K562 (cell line): Measurements from ENCODE around the gene LY6G6D. TPM values are rescaled to one million over a fixed set of nuclear protein-coding genes. Genes with fewer than 3 reads are reported as not detected.

ENCODE experiments used
- ARNT ChIP-seq, 2 experiments: fragments of 450-650 bp; IDR thresholded peaks; 2 replicates each; pipeline ENCODE4 v1.6.1; 2016; ENCODE audit warnings: mild to moderate bottlenecking in 1 of 2
- ATF1 ChIP-seq, 2 experiments: fragments of 450-650 bp in 1 of 2; IDR thresholded peaks; 2 replicates each; pipeline ENCODE4 v1.6.1; 2016; ENCODE audit warnings: missing compliant biosample characterization in 1 of 2, missing genetic modification characterization in 1 of 2
- BRF2 ChIP-seq: IDR thresholded peaks from 3 replicates; pipeline ENCODE4 v1.6.1; 2011; ENCODE audit warnings: borderline replicate concordance, mild to moderate bottlenecking; ENCODE audit not compliant: insufficient read length, insufficient read depth
- ESRRA ChIP-seq: fragments of 450-650 bp; IDR thresholded peaks from 2 replicates; pipeline ENCODE4 v1.6.1; 2014; ENCODE audit warnings: low read depth, mild to moderate bottlenecking, moderate library complexity, borderline replicate concordance
- FOXP4 ChIP-seq: sonication (generic); formaldehyde crosslinking; IDR thresholded peaks from 2 replicates; pipeline ENCODE4 v1.8.0; 2022; ENCODE audit warnings: mild to moderate bottlenecking, missing genetic modification reagents, borderline replicate concordance
- KAT8 ChIP-seq: fragments of 450-650 bp; IDR thresholded peaks from 2 replicates; pipeline ENCODE4 v1.6.1; 2016; ENCODE audit warnings: low read depth, mild to moderate bottlenecking
- KDM1A ChIP-seq, 2 experiments: fragments of 450-650 bp; IDR thresholded peaks; 2 replicates each; pipeline ENCODE4 v1.6.1; 2016; ENCODE audit warnings: mild to moderate bottlenecking in 2 of 2
- MCM7 ChIP-seq, 2 experiments: fragments of 450-650 bp; IDR thresholded peaks; 2 replicates each; pipeline ENCODE4 v1.6.1; 2016 to 2018
- NCOA6 ChIP-seq: fragments of 450-650 bp; IDR thresholded peaks from 2 replicates; pipeline ENCODE4 v1.6.1; 2017; ENCODE audit warnings: mild to moderate bottlenecking
- PML ChIP-seq: IDR thresholded peaks from 2 replicates; pipeline ENCODE4 v1.6.1; 2012; ENCODE audit warnings: low read length, inconsistent platforms
- POLR2G ChIP-seq: fragments of 200-400 bp; formaldehyde crosslinking; IDR thresholded peaks from 2 replicates; pipeline ENCODE4 v1.6.1; 2017; ENCODE audit warnings: low read depth, mild to moderate bottlenecking, antibody characterized with exemption, low read length, moderate library complexity
- SNIP1 ChIP-seq: fragments of 450-650 bp; IDR thresholded peaks from 2 replicates; pipeline ENCODE4 v1.7.1; 2017; ENCODE audit warnings: low read depth, mild to moderate bottlenecking
- SP1 ChIP-seq: sonication (generic); formaldehyde crosslinking; IDR thresholded peaks from 2 replicates; pipeline ENCODE4 v1.8.1; 2022; ENCODE audit warnings: mild to moderate bottlenecking, missing genetic modification reagents
- TAF15 ChIP-seq: fragments of 200-400 bp; formaldehyde crosslinking; IDR thresholded peaks from 2 replicates; pipeline ENCODE4 v1.6.1; 2017; ENCODE audit warnings: mild to moderate bottlenecking, low read depth, low read length, moderate library complexity
- TAL1 ChIP-seq: fragments of 450-650 bp; IDR thresholded peaks from 2 replicates; pipeline ENCODE4 v1.6.1; 2016; ENCODE audit warnings: mild to moderate bottlenecking
- TEAD1 ChIP-seq, 2 experiments: fragments of 450-650 bp in 1 of 2; sonication (generic) in 1 of 2; formaldehyde crosslinking; IDR thresholded peaks; 2 replicates each; pipeline versions ENCODE4 v1.4.0 to v1.8.0; 2020 to 2022; ENCODE audit warnings: mild to moderate bottlenecking in 2 of 2, missing genetic modification reagents in 1 of 2
- WHSC1 ChIP-seq: IDR thresholded peaks from one replicate; pipeline ENCODE4 v1.6.1; 2012; ENCODE audit warnings: low read length, control low read depth, inconsistent platforms
- ZNF449 ChIP-seq: fragments of 250-450 bp; sonication (Bioruptor Pico); IDR thresholded peaks from 2 replicates; pipeline ENCODE4 v1.8.0; 2022; ENCODE audit warnings: moderate library complexity, mild to moderate bottlenecking, inconsistent platforms
- ZNF57 ChIP-seq: fragments of 450-650 bp; formaldehyde crosslinking; IDR thresholded peaks from 2 replicates; pipeline ENCODE4 v1.4.0; 2020; ENCODE audit warnings: mild to moderate bottlenecking, moderate library complexity
- ZNF695 ChIP-seq: fragments of 450-650 bp; formaldehyde crosslinking; IDR thresholded peaks from 2 replicates; pipeline ENCODE4 v1.4.0; 2020; ENCODE audit warnings: mild to moderate bottlenecking, moderate library complexity
- polyA plus RNA-seq, 8 experiments: library from polyadenylated mRNA; depleted of rRNA in 4 of 8; stranded (reverse) in 5 of 8; unstranded in 3 of 8; fragments of >200 nt; fragmentation: Nextera tagmentation in 2 of 8; fragmentation: Illumina TruSeq in 1 of 8; extraction: Ambion mirVana in 2 of 8; extraction: Trizol in 1 of 8; gene quantifications; 2 replicates each; pipeline versions ENCODE4 v1.2.1 to v1.2.3, GENCODE V29; 2011 to 2014; ENCODE audit warnings: inconsistent platforms in 1 of 8, missing spikeins in 1 of 8
- total RNA-seq, 7 experiments: library from RNA; depleted of rRNA in 6 of 7; stranded (reverse); fragments of >200 nt in 6 of 7; fragmentation: Illumina TruSeq in 2 of 7; extraction: Trizol in 2 of 7; gene quantifications; 2 replicates each; pipeline versions ENCODE4 v1.2.1 to v1.2.3, GENCODE V29; 2011 to 2021; ENCODE audit warnings: low replicate concordance in 1 of 7
- TF ChIP-seq, protein P1 (sequence below), 3 experiments: IDR thresholded peaks in 2 of 3; conservative IDR thresholded peaks in 1 of 3; 2 replicates each; pipeline ENCODE4 v1.5.1; 2011 to 2012; ENCODE audit warnings: low read length in 3 of 3, mild to moderate bottlenecking in 3 of 3, control low read depth in 2 of 3, improper control_type of control experiment in 1 of 3, inconsistent platforms in 1 of 3, low read depth in 1 of 3, mixed read lengths in 1 of 3, moderate library complexity in 1 of 3; ENCODE audit not compliant: insufficient read depth in 2 of 3
- TF ChIP-seq, protein P2 (sequence below): sonication (generic); formaldehyde crosslinking; IDR thresholded peaks from 2 replicates; pipeline ENCODE4 v1.8.0; 2022; ENCODE audit warnings: missing genetic modification reagents, mild to moderate bottlenecking, borderline replicate concordance
- TF ChIP-seq, protein P3 (sequence below): sonication (generic); formaldehyde crosslinking; IDR thresholded peaks from 2 replicates; pipeline ENCODE4 v1.9.0; 2022; ENCODE audit warnings: mild to moderate bottlenecking, missing genetic modification reagents

Gene LY6G6D
- total and polyA plus RNA-seq, 9 of the 15 experiments (the other 6 are each of a cell fraction or from before 2014, with no cell fraction given) = 0.30 to 0.38 TPM; not detected in 7

DNA sequence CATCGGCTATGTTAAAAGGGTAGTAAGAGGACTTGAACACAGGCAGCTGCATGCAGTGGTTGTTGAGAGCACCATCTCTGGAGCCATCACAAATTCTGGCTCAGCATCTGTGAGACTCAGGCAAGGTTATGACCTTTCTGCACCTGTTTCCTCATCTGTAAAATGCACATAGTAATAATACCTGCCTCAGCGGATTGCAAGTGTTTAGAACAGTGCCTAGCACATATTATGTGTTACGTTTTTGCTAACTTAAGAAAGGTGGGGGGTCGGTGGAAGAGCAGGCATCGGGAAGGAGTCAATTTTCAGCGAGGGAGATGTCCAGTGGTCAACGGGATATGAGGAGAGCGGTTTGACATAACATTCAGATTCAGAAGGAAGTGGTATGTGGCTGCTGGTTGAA, 37.2 kb upstream of the LY6G6D start (continued):
- TF ChIP-seq POLR2G (no peak), KDM1A (IDR thresholded peaks at IDR 0.05) (peak; percentile 46 to 48; a peak in 2 of 4 replicates), ATF1 (CRISPR knock-in tag; IDR thresholded peaks at IDR 0.05) (no peak), ATF1 (tag; IDR thresholded peaks at IDR 0.05) (no peak), ARNT (IDR thresholded peaks at IDR 0.05) (no peak), BRF2 (no peak), FOXP4 (CRISPR knock-in tag) (no peak), TEAD1 (CRISPR knock-in tag; IDR thresholded peaks at IDR 0.05) (peak in 1 of 2 experiments; percentile 55; a peak in 1 of 4 replicates), PML (no peak), NCOA6 (no peak), MCM7 (IDR thresholded peaks at IDR 0.05) (0 out of 4 replicates have a peak, but pooled peaks have one; percentile 19 to 42), SP1 (CRISPR knock-in tag) (no peak), TAF15 (no peak), ZNF695 (CRISPR knock-in tag) (0 out of 2 replicates have a peak, but pooled peaks have one; percentile 68), ZNF57 (CRISPR knock-in tag) (no peak), KAT8 (no peak), SNIP1 (no peak), ESRRA (0 out of 2 replicates have a peak, but pooled peaks have one; percentile 30), TAL1 (no peak), ZNF449 (CRISPR knock-in tag) (no peak), WHSC1 (no peak)
- TF ChIP-seq, protein P1, sequence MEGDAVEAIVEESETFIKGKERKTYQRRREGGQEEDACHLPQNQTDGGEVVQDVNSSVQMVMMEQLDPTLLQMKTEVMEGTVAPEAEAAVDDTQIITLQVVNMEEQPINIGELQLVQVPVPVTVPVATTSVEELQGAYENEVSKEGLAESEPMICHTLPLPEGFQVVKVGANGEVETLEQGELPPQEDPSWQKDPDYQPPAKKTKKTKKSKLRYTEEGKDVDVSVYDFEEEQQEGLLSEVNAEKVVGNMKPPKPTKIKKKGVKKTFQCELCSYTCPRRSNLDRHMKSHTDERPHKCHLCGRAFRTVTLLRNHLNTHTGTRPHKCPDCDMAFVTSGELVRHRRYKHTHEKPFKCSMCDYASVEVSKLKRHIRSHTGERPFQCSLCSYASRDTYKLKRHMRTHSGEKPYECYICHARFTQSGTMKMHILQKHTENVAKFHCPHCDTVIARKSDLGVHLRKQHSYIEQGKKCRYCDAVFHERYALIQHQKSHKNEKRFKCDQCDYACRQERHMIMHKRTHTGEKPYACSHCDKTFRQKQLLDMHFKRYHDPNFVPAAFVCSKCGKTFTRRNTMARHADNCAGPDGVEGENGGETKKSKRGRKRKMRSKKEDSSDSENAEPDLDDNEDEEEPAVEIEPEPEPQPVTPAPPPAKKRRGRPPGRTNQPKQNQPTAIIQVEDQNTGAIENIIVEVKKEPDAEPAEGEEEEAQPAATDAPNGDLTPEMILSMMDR (IDR thresholded peaks at IDR 0.05 in 2 of 3, conservative IDR thresholded peaks at IDR 0.05 in 1 of 3; ENCODE audit: insufficient read depth in 2 of 3, low read depth in 1 of 3, low read length in 3 of 3) = no peak
- TF ChIP-seq, protein P2, sequence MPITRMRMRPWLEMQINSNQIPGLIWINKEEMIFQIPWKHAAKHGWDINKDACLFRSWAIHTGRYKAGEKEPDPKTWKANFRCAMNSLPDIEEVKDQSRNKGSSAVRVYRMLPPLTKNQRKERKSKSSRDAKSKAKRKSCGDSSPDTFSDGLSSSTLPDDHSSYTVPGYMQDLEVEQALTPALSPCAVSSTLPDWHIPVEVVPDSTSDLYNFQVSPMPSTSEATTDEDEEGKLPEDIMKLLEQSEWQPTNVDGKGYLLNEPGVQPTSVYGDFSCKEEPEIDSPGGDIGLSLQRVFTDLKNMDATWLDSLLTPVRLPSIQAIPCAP (CRISPR knock-in tag) = no peak
- TF ChIP-seq, protein P3, sequence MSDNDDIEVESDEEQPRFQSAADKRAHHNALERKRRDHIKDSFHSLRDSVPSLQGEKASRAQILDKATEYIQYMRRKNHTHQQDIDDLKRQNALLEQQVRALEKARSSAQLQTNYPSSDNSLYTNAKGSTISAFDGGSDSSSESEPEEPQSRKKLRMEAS = 0 out of 2 replicates have a peak, but pooled peaks have one; percentile 34
